MCF 10A (cell line): Measurements from ENCODE around the gene DNAJC10. TPM values are rescaled to one million over a fixed set of nuclear protein-coding genes. Genes with fewer than 3 reads are reported as not detected.
"Not testable (repeated sequence)": the region's sequence is repeated elsewhere in the genome, so short reads cannot be mapped to it uniquely, and the experiment has no call there.

Experiments used
- BruUV-seq: library from RNA; stranded (reverse); fragments of 400-500 nt; replicated peaks from 2 replicates; lab custom pipeline; 2021; lab: Mats Ljungman, UMichigan
- CTCF ChIA-PET: fragments of 300-600 bp; sonication (Branson Sonifier 250); formaldehyde crosslinking; extraction: SDS; loops from one replicate; lab custom pipeline; 2021; ENCODE audit warnings: antibody characterized with exemption, inconsistent platforms; lab: Yijun Ruan, JAX
- POLR2A ChIA-PET: fragments of 300-600, 350-650 bp; sonication (Branson Sonifier 250); formaldehyde crosslinking; extraction: SDS; loops from one replicate; lab custom pipeline; 2020; ENCODE audit warnings: antibody characterized with exemption, inconsistent platforms; lab: Yijun Ruan, JAX
- DNase-seq: peaks from one replicate; pipeline ENCODE4 v3.0.0-alpha.2; 2018; ENCODE audit not compliant: unreplicated experiment
- H3K27ac Mint-ChIP-seq: one replicate; pipeline ENCODE4 v1.8.0; 2022; ENCODE audit warnings: mild to moderate bottlenecking, low read depth, mixed read lengths; ENCODE audit not compliant: unreplicated experiment
- H3K27me3 Mint-ChIP-seq: one replicate; pipeline ENCODE4 v1.8.0; 2022; ENCODE audit warnings: mixed read lengths; ENCODE audit not compliant: insufficient read depth, unreplicated experiment
- H3K36me3 Mint-ChIP-seq: one replicate; pipeline ENCODE4 v1.8.0; 2022; ENCODE audit warnings: mild to moderate bottlenecking, moderate library complexity, mixed read lengths; ENCODE audit not compliant: insufficient read depth, unreplicated experiment
- H3K4me1 Mint-ChIP-seq: one replicate; pipeline ENCODE4 v1.8.0; 2022; ENCODE audit warnings: mixed read lengths; ENCODE audit not compliant: insufficient read depth, unreplicated experiment
- H3K4me3 Mint-ChIP-seq: one replicate; pipeline ENCODE4 v1.8.0; 2022; ENCODE audit warnings: mild to moderate bottlenecking, moderate library complexity, mixed read lengths; ENCODE audit not compliant: unreplicated experiment
- H3K9me3 Mint-ChIP-seq: one replicate; pipeline ENCODE4 v1.8.0; 2022; ENCODE audit warnings: mixed read lengths; ENCODE audit not compliant: unreplicated experiment
- CTCF ChIP-seq: fragments of 200-600 bp; IDR thresholded peaks from one replicate; pipeline ENCODE4 v1.8.0; 2022; ENCODE audit warnings: antibody characterized with exemption, mild to moderate bottlenecking; ENCODE audit not compliant: unreplicated experiment
- intact Hi-C: fragments of 100-400 bp; cut with micrococcal nuclease; formaldehyde crosslinking; loops from 2 replicates; pipeline ENCODE4 v1.14.1; 2022
- total RNA-seq: library from RNA; stranded (reverse); gene quantifications from 2 replicates; pipeline ENCODE4 v1.2.3, GENCODE V29; 2022

Gene DNAJC10
- total RNA-seq, 1 experiment from 2014 or later: 204 TPM

GRCh38 chr2:182685559-182685958 lies 30.5 kb upstream of the DNAJC10 start:
- no peak overlapping the region for H3K27ac Mint-ChIP-seq
- peaks cover 5% of the 10 kb centered on the region for H3K4me1 Mint-ChIP-seq
- DNase-seq: no peak
- no peak overlapping the region for H3K4me3 Mint-ChIP-seq
- BruUV-seq: no TSS peak
- POLR2A ChIA-PET: interaction anchor here (1.9 kb wide), 1 partner anchor 30 kb away, joined by 6 read pairs; no protein-coding TSS in a partner anchor
- H3K27me3 Mint-ChIP-seq: no peaks in the 10 kb centered on the region
- CTCF ChIA-PET: interaction anchor here (0.5 to 1.1 kb wide), 2 partner anchors 10 to 19 kb away, joined by 3 read pairs; no protein-coding TSS in a partner anchor
- no peak for TF ChIP-seq CTCF
- no peaks in the 10 kb centered on the region for H3K9me3 Mint-ChIP-seq
- intact Hi-C loops: no loop called here
- no peaks in the 10 kb centered on the region for H3K36me3 Mint-ChIP-seq

DNA sequence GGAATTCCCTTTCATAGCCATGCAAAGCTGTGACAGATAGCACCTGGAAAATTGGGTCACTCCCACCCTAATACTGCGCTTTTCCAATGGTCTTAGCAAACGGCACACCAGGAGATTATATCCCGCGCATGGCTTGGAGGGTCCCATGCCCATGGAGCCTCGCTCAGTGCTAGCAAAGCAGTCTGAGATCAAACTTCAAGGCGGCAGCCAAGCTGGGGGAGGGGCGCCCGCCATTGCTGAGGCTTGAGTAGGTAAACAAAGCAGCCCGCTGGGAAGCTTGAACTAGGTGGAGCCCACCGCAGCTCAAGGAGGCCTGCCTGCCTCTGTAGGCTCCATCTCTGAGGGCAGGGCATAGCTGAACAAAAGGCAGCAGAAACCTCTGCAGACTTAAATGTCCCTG lies 29.3 kb upstream of the DNAJC10 start:
- POLR2A ChIA-PET, H3K4me3 Mint-ChIP-seq, intact Hi-C loops, CTCF ChIA-PET, H3K4me1 Mint-ChIP-seq, DNase-seq, H3K36me3 Mint-ChIP-seq, H3K27ac Mint-ChIP-seq, H3K27me3 Mint-ChIP-seq, H3K9me3 Mint-ChIP-seq, BruUV-seq: not testable (repeated sequence)

DNA sequence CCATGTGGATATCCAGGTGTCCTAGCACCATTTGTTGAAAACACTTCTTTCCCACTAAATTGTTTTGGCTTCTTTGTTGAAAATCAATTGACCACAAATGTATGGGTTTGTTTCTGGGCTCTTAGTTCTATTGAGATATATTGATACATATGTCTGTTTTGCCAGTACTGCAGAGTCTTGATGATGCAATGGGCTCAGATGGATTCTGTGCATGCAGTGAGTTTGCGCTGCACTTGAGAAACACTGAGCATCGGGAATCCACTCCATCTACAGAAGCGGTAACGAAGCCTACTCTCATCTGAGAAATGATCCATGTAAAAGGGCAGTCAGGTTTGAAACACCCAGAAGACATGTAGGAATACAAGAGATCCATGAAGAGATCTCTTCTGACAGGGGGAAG lies 21.9 kb upstream of the DNAJC10 start:
- Mint-ChIP-seq H3K36me3 (no peaks in the 10 kb centered on the region), H3K27me3 (no peaks in the 10 kb centered on the region), H3K27ac (no peak overlapping the region), H3K4me3 (no peak overlapping the region), H3K9me3 (no peaks in the 10 kb centered on the region), H3K4me1 (no peaks in the 10 kb centered on the region)
- ChIA-PET POLR2A (no interaction called here), CTCF (no interaction called here)
- no peak for TF ChIP-seq CTCF
- DNase-seq: no peak
- no TSS peak for BruUV-seq
- intact Hi-C loops: no loop called here

GRCh38 chr2:182695776-182696175 lies 20.3 kb upstream of the DNAJC10 start:
- Mint-ChIP-seq H3K4me1 (no peaks in the 10 kb centered on the region), H3K27ac (no peak overlapping the region), H3K27me3 (no peaks in the 10 kb centered on the region), H3K9me3 (no peaks in the 10 kb centered on the region), H3K36me3 (no peaks in the 10 kb centered on the region), H3K4me3 (no peak overlapping the region)
- ChIA-PET POLR2A (no interaction called here), CTCF (no interaction called here)
- BruUV-seq: no TSS peak
- no peak for TF ChIP-seq CTCF
- no peak for DNase-seq
- intact Hi-C loops: no loop called here

DNA sequence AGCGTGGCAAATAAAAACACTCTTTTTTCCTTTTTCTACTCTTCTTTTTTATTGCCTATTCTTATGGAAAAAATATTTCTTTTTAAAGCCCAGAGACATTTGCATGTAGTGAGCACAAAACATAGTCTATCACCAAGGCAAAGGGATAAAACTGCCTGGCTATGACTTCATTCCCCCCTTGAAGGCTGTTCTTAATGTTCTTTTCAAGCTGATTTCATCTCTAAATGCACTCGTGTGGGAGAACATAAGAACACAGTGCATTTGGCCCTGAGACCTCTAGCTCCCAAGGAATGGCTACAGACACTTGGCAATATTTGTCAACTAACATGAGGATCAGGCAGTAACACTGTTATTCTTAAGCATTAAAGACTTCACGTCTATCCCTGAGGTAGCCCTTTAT lies 17.4 kb upstream of the DNAJC10 start:
- Mint-ChIP-seq H3K27me3 (no peaks in the 10 kb centered on the region), H3K4me3 (no peak overlapping the region), H3K36me3 (no peaks in the 10 kb centered on the region), H3K4me1 (no peaks in the 10 kb centered on the region), H3K9me3 (no peaks in the 10 kb centered on the region), H3K27ac (no peak overlapping the region)
- no peak for TF ChIP-seq CTCF
- POLR2A ChIA-PET: interaction anchor here (0.7 kb wide), 1 partner anchor 25 kb away, joined by 3 read pairs; no protein-coding TSS in a partner anchor
- intact Hi-C loops: no loop called here
- DNase-seq: no peak
- CTCF ChIA-PET: no interaction called here
- no TSS peak for BruUV-seq
